ENCODE measurements around the gene PDZRN3. TPM values are rescaled to one million over a fixed set of nuclear protein-coding genes. Genes with fewer than 3 reads are reported as not detected.

PDZRN3 gene
- total RNA-seq, 1 experiment from 2014 or later, result not detected

DNA sequence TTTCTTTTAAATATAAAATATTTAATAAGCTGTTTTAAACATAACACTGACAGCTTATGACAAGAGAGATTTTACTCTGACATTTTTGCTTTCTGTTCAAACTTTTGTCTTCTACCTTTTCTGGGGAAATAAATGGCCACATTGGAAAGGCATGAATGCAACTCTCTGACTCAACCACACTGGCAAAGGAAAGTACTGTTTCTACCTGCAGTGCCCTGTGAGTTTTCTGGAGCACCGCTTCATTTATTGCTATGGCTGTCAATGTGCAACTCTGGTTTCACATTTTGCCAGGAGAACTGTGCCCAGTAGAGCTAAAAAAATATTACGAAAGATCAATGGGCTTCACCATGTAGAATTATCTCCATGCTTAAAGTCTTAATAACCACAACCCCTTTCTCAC lies 15.1 kb downstream of the PDZRN3 start:
- DNase-seq, result no peak
- no peaks in the 10 kb centered on the region for H3K27me3 Mint-ChIP-seq (ENCODE audit: unreplicated experiment)
- H3K27ac Mint-ChIP-seq (ENCODE audit: unreplicated experiment), result no peak overlapping the region
- H3K4me3 Mint-ChIP-seq (ENCODE audit: low read depth, unreplicated experiment), result no peak overlapping the region
- H3K36me3 Mint-ChIP-seq (ENCODE audit: insufficient read depth, unreplicated experiment), result no peaks in the 10 kb centered on the region
- CTCF ChIA-PET, result no interaction called here
- H3K9me3 Mint-ChIP-seq (ENCODE audit: low read depth, unreplicated experiment), result peaks cover 12% of the 10 kb centered on the region
- intact Hi-C loops (cut with micrococcal nuclease; ENCODE audit: unreplicated experiment), result no loop called here
- no peaks in the 10 kb centered on the region for H3K4me1 Mint-ChIP-seq (ENCODE audit: low read depth, unreplicated experiment)
- no TSS peak for BruUV-seq (replicated peaks)
- TF ChIP-seq, protein P1, sequence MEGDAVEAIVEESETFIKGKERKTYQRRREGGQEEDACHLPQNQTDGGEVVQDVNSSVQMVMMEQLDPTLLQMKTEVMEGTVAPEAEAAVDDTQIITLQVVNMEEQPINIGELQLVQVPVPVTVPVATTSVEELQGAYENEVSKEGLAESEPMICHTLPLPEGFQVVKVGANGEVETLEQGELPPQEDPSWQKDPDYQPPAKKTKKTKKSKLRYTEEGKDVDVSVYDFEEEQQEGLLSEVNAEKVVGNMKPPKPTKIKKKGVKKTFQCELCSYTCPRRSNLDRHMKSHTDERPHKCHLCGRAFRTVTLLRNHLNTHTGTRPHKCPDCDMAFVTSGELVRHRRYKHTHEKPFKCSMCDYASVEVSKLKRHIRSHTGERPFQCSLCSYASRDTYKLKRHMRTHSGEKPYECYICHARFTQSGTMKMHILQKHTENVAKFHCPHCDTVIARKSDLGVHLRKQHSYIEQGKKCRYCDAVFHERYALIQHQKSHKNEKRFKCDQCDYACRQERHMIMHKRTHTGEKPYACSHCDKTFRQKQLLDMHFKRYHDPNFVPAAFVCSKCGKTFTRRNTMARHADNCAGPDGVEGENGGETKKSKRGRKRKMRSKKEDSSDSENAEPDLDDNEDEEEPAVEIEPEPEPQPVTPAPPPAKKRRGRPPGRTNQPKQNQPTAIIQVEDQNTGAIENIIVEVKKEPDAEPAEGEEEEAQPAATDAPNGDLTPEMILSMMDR (IDR thresholded peaks at IDR 0.05; ENCODE audit: unreplicated experiment), result no peak

DNA sequence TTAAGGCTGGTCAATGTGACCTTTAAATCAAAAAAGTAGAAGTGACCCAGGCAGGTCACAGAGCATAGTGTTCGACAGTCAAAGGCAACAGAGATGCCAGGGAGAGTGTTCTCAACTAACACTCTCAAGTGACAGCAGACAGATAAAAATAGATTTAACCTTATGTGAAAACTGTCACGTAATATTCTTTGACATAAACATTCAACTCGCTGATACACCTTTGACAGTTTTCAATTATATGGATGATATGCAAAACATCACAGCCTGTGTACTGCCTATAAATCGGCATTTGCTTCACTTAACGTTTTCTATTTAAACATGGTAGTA lies 15.5 kb downstream of the PDZRN3 start:
- TF ChIP-seq, protein P1 (IDR thresholded peaks at IDR 0.05; ENCODE audit: unreplicated experiment), result no peak
- Mint-ChIP-seq H3K9me3 (ENCODE audit: low read depth, unreplicated experiment) (peaks cover 12% of the 10 kb centered on the region), H3K27me3 (ENCODE audit: unreplicated experiment) (no peaks in the 10 kb centered on the region), H3K4me3 (ENCODE audit: low read depth, unreplicated experiment) (no peak overlapping the region), H3K36me3 (ENCODE audit: insufficient read depth, unreplicated experiment) (no peaks in the 10 kb centered on the region), H3K27ac (ENCODE audit: unreplicated experiment) (no peak overlapping the region), H3K4me1 (ENCODE audit: low read depth, unreplicated experiment) (no peaks in the 10 kb centered on the region)
- BruUV-seq (replicated peaks), result no TSS peak
- no peak for DNase-seq
- intact Hi-C loops (cut with micrococcal nuclease; ENCODE audit: unreplicated experiment), result no loop called here
- CTCF ChIA-PET, result no interaction called here

DNA sequence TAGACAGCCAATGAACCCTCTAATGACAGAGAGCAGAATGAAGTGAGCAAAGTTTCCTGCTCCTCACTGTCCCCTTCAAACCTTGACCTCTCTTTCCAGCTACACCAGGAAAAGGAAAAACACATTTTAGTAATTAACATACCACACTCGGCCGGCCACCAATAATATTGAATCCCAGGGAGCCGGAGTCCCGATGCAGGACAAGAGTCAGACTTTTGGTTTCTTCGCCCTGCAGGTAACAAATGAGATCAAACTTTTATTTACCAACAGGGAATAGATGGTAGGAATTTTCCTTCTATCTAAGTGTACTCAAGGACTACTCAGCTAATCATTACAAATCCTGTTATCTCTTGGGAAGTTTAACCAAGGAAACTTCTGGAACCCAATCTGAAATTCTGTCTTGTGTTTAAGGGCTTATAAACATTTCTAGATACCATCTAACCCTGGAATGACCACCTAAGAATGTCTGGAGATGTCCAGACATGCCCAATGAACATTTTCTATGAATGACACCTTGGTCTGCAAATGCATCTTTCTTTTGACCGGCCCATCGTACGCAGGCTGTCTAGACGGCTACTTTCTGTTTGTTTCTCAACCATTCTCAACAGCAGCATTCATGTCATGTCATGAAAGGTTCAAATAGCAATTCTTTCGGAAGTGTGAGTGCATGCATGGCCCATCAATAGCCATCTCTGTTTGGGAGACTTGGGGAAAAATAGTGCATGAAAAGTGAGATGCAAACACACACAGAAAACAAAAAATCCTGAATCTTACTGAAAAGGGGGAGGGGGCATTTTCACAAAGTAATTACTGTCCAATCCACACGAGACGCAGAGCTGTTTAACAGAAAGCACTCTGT lies 16.1 kb downstream of the PDZRN3 start:
- Mint-ChIP-seq H3K27me3 (ENCODE audit: unreplicated experiment) (no peaks in the 10 kb centered on the region), H3K4me1 (ENCODE audit: low read depth, unreplicated experiment) (no peaks in the 10 kb centered on the region), H3K9me3 (ENCODE audit: low read depth, unreplicated experiment) (peaks cover 12% of the 10 kb centered on the region), H3K36me3 (ENCODE audit: insufficient read depth, unreplicated experiment) (no peaks in the 10 kb centered on the region), H3K27ac (ENCODE audit: unreplicated experiment) (no peak overlapping the region), H3K4me3 (ENCODE audit: low read depth, unreplicated experiment) (no peak overlapping the region)
- TF ChIP-seq, protein P1 (IDR thresholded peaks at IDR 0.05; ENCODE audit: unreplicated experiment), result no peak
- intact Hi-C loops (cut with micrococcal nuclease; ENCODE audit: unreplicated experiment), result no loop called here
- DNase-seq, result no peak
- BruUV-seq (replicated peaks), result no TSS peak
- CTCF ChIA-PET, result no interaction called here

DNA sequence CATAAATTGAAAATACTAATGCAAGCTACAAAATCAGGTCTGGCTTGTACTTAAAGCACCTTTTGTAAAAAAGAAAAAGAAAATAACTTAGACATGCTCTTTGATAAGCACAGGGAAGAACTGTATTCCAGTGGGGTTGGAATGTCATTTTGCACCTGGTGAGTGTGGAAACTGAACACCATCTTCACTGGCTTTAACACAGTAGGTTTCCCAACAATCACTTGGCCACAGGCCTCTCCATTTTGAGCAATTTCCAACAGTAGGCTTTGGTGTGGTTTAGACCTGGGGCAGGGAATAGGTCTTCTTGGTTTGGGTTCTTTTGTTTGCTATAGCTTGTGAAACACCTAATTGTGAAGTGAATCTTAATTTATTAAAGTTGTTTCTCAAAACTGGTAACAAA lies 18.9 kb downstream of the PDZRN3 start:
- CTCF ChIA-PET, result no interaction called here
- intact Hi-C loops (cut with micrococcal nuclease; ENCODE audit: unreplicated experiment), result no loop called here
- no peaks in the 10 kb centered on the region for H3K36me3 Mint-ChIP-seq (ENCODE audit: insufficient read depth, unreplicated experiment)
- no peak overlapping the region for H3K4me3 Mint-ChIP-seq (ENCODE audit: low read depth, unreplicated experiment)
- DNase-seq, result no peak
- H3K27ac Mint-ChIP-seq (ENCODE audit: unreplicated experiment), result no peak overlapping the region
- H3K27me3 Mint-ChIP-seq (ENCODE audit: unreplicated experiment), result no peaks in the 10 kb centered on the region
- no TSS peak for BruUV-seq (replicated peaks)
- TF ChIP-seq, protein P1 (IDR thresholded peaks at IDR 0.05; ENCODE audit: unreplicated experiment), result no peak
- H3K4me1 Mint-ChIP-seq (ENCODE audit: low read depth, unreplicated experiment), result no peaks in the 10 kb centered on the region
- peaks cover 5% of the 10 kb centered on the region for H3K9me3 Mint-ChIP-seq (ENCODE audit: low read depth, unreplicated experiment)
